ENCODE results near the gene USH1C. TPM values are rescaled to one million over a fixed set of nuclear protein-coding genes. Genes with fewer than 3 reads are reported as not detected.

The USH1C gene
- total RNA-seq, 1 donor from 2014 or later = 0.72 TPM

DNA sequence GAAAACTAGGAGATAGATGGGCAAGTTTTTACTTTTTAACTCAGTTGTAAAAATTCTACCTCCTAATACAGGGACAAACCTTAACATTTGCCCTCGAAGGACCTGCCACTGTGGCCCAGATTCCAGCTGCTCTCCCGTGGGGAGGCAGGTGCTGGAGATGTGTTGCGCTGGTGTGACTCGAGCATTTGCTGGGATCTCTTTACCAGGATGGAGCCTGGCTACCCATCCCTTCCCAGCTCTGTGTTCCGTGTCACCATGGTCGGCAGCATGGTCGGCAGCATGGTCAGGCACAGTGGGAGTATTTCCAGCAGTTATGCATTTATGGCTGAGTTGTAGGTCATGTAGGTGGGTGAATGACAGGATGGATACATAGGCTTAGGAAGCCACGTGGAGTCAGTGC is 44.0 kb upstream of the USH1C start:
- Mint-ChIP-seq H3K36me3 (ENCODE audit: low read depth) (no peaks in the 10 kb centered on the region), H3K27me3 (ENCODE audit: low read depth) (peaks cover 28% of the 10 kb centered on the region), H3K27ac (ENCODE audit: unreplicated experiment) (no peak overlapping the region), H3K4me1 (ENCODE audit: low read depth) (no peaks in the 10 kb centered on the region), H3K9me3 (ENCODE audit: low read depth) (no peaks in the 10 kb centered on the region), H3K4me3 (ENCODE audit: unreplicated experiment) (no peak overlapping the region)
- TF ChIP-seq, protein P1, sequence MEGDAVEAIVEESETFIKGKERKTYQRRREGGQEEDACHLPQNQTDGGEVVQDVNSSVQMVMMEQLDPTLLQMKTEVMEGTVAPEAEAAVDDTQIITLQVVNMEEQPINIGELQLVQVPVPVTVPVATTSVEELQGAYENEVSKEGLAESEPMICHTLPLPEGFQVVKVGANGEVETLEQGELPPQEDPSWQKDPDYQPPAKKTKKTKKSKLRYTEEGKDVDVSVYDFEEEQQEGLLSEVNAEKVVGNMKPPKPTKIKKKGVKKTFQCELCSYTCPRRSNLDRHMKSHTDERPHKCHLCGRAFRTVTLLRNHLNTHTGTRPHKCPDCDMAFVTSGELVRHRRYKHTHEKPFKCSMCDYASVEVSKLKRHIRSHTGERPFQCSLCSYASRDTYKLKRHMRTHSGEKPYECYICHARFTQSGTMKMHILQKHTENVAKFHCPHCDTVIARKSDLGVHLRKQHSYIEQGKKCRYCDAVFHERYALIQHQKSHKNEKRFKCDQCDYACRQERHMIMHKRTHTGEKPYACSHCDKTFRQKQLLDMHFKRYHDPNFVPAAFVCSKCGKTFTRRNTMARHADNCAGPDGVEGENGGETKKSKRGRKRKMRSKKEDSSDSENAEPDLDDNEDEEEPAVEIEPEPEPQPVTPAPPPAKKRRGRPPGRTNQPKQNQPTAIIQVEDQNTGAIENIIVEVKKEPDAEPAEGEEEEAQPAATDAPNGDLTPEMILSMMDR (IDR thresholded peaks at IDR 0.05) = no peak
- DNase-seq (ENCODE audit: low spot score) = no peak

DNA sequence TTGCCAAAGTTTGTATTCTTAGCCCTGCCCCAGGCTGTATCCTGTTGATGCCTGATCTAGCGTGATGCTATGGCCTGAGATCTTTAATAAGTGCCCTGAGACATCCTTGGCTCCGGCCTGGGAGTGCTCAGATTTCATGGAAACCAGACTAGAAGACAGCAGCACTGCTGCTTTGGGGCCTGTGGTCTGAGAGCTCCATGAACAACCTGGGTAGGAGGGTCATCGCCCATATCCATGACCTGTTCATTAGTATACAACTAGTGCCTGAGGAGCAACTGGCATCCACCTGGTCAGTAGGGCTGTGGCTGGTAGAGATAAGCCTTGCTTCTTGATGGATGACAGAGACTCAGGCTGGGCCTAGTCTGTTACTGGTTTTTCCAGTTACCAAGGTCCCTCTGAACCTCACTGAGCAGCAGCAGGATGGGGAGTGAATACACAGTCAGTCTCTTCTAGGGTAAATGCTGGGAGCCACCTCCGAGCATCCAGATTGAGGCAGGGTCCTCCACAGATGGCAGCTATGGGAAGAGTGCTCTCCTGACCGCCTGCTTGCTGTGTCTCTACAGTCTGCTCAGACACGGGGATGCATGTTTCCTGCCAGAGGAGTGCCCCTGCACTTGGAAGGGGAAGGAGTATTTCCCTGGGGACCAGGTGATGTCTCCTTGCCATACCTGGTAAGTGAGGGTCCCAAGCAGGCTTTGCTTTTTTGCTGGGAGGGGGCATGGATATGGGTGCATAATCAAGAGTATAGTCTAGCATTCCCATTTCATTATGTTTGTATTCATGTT is 41.9 kb upstream of the USH1C start:
- peaks cover 36% of the 10 kb centered on the region for H3K27me3 Mint-ChIP-seq (ENCODE audit: low read depth)
- TF ChIP-seq, protein P1 (IDR thresholded peaks at IDR 0.05) = no peak
- H3K4me1 Mint-ChIP-seq (ENCODE audit: low read depth) = no peaks in the 10 kb centered on the region
- no peak overlapping the region for H3K4me3 Mint-ChIP-seq (ENCODE audit: unreplicated experiment)
- no peak for DNase-seq (ENCODE audit: low spot score)
- H3K36me3 Mint-ChIP-seq (ENCODE audit: low read depth) = peaks cover 1% of the 10 kb centered on the region
- H3K27ac Mint-ChIP-seq (ENCODE audit: unreplicated experiment) = no peak overlapping the region
- H3K9me3 Mint-ChIP-seq (ENCODE audit: low read depth) = peaks cover 6% of the 10 kb centered on the region

DNA sequence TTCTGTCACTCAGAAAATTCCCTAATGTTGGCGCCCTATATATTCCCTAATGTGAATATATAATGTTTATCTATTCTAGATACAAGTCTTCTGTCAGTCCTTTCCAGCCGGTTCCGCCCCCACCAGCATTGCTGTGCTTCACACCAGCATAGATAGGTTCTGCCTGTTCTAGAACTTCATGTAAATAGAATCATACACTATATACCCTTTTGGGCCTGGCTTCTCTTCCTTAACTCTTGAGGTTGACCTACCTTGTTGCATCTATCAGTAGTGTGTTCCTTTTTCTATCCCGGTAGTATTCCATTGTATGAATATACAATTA is 37.5 kb upstream of the USH1C start:
- Mint-ChIP-seq H3K4me3 (ENCODE audit: unreplicated experiment) (no peak overlapping the region), H3K36me3 (ENCODE audit: low read depth) (peaks cover 1% of the 10 kb centered on the region), H3K27me3 (ENCODE audit: low read depth) (peaks cover 43% of the 10 kb centered on the region), H3K9me3 (ENCODE audit: low read depth) (peaks cover 6% of the 10 kb centered on the region), H3K27ac (ENCODE audit: unreplicated experiment) (no peak overlapping the region), H3K4me1 (ENCODE audit: low read depth) (no peaks in the 10 kb centered on the region)
- no peak for DNase-seq (ENCODE audit: low spot score)
- TF ChIP-seq, protein P1 (IDR thresholded peaks at IDR 0.05) = no peak

DNA sequence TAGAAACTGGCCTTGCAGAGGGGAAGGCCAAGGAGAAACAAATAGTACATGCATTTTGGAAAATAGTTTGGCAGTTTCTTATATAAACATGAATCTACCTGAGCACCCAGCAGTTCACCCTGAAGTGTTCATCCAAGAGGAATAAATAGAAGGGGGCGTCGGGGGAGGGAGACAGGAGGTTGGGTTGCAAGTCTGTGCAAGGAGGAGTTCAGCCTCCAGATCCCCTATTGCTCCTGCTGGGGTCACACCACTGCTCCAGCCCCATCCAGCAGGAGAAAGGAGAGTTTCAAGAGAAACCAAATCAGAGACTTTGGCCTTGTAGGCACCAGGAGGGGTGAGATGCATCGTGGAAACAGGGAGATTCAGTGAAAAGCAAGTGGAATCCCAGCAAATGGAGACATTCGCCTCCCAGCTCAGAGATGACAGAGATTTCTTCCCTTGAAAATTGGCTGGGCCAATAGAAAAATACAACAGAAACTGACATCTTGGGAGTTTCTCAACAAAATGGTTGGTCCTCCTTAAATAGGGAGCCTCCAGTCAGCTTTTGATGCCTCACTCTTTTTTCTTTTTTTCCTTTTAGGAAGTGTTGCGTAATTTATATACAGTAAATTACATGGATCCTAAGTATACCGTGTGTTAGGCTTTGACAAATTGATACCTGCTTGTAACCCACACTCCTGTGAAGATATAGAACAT is 37.0 kb upstream of the USH1C start:
- no peak for DNase-seq (ENCODE audit: low spot score)
- Mint-ChIP-seq H3K27ac (ENCODE audit: unreplicated experiment) (no peak overlapping the region), H3K4me3 (ENCODE audit: unreplicated experiment) (no peak overlapping the region), H3K4me1 (ENCODE audit: low read depth) (no peaks in the 10 kb centered on the region), H3K9me3 (ENCODE audit: low read depth) (peaks cover 6% of the 10 kb centered on the region), H3K27me3 (ENCODE audit: low read depth) (peaks cover 47% of the 10 kb centered on the region), H3K36me3 (ENCODE audit: low read depth) (peaks cover 1% of the 10 kb centered on the region)
- TF ChIP-seq, protein P1 (IDR thresholded peaks at IDR 0.05) = no peak

DNA sequence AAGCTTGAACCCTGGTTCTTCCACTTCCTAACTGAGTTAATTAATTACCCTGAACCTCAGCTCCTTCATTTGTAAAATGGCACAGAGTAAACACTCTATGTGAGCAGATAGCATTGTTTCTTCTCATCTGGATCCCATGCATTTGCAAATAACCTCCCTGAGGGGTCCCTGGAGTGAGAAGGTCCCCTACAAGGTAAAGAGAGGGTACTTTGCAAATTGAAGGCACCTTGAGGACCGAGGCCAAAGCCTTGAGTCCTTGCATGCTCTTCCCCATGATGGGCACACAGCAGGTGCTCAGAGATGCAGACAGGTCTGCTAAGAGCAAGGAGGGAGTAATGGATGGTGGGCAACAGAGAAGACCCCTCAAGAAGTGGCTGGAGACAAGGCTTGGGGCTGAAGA is 36.1 kb upstream of the USH1C start:
- H3K4me3 Mint-ChIP-seq (ENCODE audit: unreplicated experiment) = no peak overlapping the region
- no peaks in the 10 kb centered on the region for H3K4me1 Mint-ChIP-seq (ENCODE audit: low read depth)
- H3K36me3 Mint-ChIP-seq (ENCODE audit: low read depth) = peaks cover 1% of the 10 kb centered on the region
- H3K27me3 Mint-ChIP-seq (ENCODE audit: low read depth) = peaks cover 39% of the 10 kb centered on the region
- H3K9me3 Mint-ChIP-seq (ENCODE audit: low read depth) = peaks cover 6% of the 10 kb centered on the region
- TF ChIP-seq, protein P1 (IDR thresholded peaks at IDR 0.05) = no peak
- H3K27ac Mint-ChIP-seq (ENCODE audit: unreplicated experiment) = no peak overlapping the region
- DNase-seq (ENCODE audit: low spot score) = no peak
